HG03060 (cell line): ENCODE measurements around the gene NELL1.

ENCODE experiments used
- ATAC-seq: cut with Tn5 transposase; IDR thresholded peaks from one replicate; pipeline ENCODE4 v1.9.1; 2021; ENCODE audit warnings: low read depth, moderate number of reproducible peaks; ENCODE audit not compliant: unreplicated experiment

The NELL1 gene

GRCh38 chr11:20661850-20662249 is 7.5 kb upstream of the NELL1 start:
- no peak for ATAC-seq

- ATAC-seq: no peak
These were observed 1.1 kb upstream of the NELL1 start for GRCh38 chr11:20668131-20668809.

GRCh38 chr11:20669820-20670684 is 666 bp downstream of the NELL1 start:
- no peak for ATAC-seq

GRCh38 chr11:20670932-20671403 is 1.6 kb downstream of the NELL1 start:
- ATAC-seq: no peak

DNA sequence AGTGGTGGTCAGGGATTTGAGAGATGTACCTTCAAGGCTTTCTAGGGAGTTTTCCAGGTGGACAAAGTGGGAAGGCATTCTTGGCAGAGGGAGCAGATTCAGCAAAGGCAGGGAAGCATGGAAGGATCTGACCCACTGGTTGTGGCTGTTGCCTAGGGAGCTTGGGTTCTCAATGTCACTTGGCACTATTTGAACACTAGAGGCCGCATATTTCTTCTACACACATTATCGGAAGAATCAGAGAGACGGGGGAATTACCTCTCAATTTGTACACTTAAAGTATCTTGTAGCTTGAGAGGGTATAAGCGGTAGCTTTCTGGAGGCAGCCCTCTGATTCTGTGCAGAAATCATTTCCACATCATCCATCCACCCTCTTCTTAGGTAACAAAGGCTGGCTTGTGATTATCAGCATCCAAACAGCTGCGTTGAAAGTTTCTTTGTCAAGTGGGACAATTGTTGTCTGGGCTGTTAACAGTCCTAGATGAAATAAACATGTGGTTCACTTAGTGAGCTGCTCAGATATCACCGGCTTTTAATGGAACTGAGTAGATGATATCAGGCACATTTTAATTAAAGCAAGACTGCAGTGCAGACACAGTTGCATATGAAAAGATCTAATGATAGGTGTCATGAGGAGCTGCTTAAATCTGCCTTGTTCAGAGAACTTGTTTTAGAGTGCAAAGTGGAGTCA is 2.6 kb downstream of the NELL1 start:
- ATAC-seq: no peak

GRCh38 chr11:20672575-20672974 is 3.2 kb downstream of the NELL1 start:
- ATAC-seq: no peak

- no peak for ATAC-seq
These were observed 7.3 kb downstream of the NELL1 start for GRCh38 chr11:20676658-20677057.

DNA sequence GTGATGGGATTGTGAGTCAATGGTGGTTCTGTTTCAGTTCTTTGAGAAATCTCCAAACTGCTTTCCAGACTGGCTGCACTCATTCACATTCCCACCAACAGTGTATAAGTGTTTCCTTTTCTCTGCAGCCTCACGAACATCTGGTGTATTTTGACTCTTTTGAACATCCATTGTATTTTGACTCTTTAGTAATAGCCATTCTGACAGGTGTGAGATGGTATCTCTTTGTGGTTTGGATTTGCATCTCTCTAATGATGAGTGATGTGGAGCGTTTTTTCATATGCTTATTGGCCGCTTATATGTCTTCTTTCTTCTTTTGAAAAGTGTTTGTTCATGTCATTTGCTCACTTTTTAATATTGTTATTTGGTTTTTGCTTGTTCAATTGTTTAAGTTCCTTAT is 19.4 kb downstream of the NELL1 start:
- no peak for ATAC-seq

DNA sequence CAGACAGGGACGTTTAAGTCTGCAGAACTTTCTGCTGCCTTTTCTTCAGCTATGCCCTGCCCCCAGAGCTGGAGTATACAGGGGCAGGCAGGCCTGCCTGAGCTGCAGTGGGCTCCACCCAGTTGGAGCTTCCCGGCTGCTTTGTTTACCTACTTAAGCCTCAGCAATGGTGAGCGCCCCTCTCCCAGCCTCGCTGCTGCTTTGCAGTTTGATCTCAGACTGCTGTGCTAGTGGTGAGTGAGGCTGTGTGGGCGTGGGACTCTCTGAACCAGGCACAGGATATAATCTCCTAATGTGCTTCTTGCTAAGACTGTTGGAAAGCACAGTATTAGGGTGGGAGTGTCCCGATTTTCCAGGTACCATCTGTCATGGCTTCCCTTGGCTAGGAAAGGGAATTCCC is 38.5 kb downstream of the NELL1 start:
- ATAC-seq: no peak

DNA sequence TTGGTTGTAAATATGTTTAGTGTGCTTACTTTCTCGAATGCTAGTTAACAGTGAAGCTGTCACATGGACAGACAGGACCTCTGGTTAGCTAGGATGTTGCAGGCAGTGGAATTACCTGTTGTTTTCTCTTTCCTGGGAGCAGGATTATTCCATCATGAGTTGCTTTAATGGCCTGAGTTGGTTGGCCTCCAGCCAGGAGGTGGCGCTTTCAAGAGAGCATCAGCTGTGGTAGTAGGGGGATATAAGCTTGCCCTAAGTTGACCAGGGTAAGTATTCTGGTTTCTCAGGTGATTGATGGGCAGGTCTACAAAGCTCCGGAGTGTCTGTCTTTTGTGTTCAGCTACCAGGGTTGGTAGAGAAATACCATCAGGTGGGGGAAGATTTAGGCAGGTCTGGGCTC is 43.5 kb downstream of the NELL1 start:
- no peak for ATAC-seq

GRCh38 chr11:20715464-20715863 is 46.1 kb downstream of the NELL1 start:
- no peak for ATAC-seq

DNA sequence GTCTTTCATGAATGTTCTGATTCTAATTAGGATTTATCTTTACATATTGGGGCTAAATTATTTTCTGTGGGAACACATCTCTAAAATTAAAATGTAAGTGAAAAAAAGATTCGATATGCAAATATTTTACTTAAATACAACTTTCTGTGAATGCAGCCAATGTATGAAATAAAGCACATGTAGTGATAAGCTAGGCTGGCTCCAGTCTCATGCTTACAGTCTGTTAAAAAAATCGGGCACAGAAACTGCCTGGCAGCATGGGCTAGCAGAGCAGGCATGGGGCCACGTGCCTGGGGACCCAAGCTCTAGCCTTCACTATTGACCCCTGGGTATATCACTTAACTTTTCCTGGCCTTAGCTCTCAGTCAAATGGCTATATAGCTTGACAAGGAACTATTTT is 46.5 kb downstream of the NELL1 start:
- no peak for ATAC-seq

DNA sequence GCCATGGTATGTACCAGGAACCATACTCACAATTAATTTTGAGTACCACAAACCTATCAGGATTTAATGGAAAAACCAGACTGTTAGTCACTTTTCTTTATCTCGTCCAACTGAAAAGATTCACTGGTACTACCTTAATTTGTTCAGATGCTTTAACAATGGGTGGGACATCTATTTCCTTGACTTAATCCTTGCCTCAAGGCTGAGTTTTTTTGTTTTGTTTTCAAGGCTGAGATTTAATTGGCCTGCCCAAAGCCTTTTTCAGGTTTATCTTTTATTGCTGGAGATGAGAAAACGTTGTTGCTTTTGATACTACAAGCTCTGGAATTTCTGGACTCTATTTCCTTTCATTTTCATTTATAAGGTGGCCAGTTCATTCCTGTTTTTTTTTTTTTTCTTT is 50.4 kb downstream of the NELL1 start:
- ATAC-seq: no peak

- no peak for ATAC-seq
These were observed 54.0 kb downstream of the NELL1 start for GRCh38 chr11:20723366-20723765.

DNA sequence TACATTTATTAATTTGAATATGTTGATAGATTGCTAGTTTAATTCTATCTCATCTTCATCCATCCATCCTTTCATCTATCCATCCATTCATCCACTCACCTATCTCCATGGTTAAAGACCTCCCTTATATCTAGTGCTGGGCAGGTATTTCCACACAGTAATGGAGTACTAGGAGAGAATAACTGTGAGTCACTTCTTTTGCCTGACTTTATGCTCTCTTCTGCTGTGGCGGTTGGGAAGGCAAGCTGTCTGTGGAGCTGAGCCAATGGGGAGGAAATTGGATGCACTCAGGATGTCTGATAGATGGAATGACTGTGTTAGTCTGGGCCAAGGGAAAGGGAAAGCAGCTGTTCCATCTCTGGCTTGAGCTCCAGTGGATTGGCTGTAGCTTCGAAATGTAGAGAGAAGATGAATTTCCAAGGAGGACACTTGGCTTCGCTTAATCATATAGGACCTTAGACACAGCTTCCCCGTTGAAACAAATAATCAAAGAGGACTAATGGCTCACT is 60.3 kb downstream of the NELL1 start:
- no peak for ATAC-seq

DNA sequence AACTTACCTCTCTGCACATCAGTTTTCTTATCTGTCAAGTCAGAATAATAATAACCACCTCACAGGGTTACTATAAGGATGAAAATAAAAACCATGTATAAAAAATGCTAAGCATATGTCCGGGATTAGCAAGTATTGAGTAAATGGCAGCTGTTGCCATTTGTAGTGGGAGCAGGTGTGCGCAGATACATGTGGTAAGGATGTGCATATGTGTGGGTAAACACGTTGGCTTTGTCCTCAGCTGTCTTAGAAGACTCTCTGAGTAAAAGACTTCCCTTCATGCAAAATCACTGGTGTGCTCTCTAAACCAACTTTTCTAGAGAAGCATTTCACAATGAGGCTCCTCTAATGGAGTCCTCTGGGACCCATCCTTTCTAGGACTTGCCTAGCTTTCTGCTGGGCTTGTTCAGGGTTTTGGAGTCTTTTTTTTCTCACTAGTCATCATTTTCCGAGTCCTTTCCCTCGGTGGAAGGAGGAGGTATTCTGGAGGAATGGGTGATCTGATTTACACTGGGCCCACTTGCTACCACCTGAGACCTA is 62.4 kb downstream of the NELL1 start:
- no peak for ATAC-seq

DNA sequence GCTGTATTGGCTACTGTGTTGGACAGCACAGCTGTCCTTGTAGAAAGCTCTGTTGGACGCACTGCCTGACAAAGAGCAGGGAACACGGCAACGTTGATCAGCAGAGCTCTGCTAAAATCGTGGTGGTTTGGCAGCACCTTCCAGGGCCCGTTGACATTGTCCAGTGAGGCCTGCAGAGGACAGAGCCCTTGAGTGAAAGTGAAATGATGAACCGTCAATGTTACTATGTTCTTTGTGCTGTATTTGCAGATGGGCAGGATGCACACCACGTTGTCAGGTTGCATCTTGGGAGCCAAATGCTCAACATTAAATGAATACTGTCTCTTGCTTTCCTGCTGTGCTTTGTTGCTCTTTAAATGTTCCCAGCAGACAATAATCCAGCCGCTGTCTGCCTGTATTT is 69.7 kb downstream of the NELL1 start:
- ATAC-seq: no peak

GRCh38 chr11:20739577-20739976 is 70.2 kb downstream of the NELL1 start:
- no peak for ATAC-seq

- ATAC-seq: no peak
These were observed 85.5 kb downstream of the NELL1 start for GRCh38 chr11:20754933-20755332.

GRCh38 chr11:20759541-20759940 is 90.2 kb downstream of the NELL1 start:
- ATAC-seq: no peak

DNA sequence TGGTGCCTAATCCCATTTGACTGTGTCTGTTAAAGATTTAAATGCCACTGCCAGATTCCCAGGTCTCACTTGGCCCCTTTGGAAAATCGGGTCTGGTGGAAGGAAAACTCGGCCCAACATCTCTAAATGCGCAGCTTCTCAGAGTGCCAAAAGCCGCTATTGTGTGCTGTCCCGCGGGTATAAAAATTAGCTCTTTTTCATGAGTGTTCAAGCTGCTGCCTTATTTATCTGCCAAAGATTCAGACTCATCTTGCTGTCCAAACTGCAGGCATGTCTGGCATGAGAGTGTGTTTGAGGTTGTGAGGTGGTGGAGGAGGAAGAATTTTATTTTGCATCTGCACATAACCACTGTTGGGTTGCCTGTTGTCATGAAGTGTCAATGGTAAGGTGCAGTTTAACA is 91.4 kb downstream of the NELL1 start:
- ATAC-seq: no peak
